Urinary bladder (tissue), 4 donors: ENCODE measurements around the gene HIP1. TPM values are rescaled to one million over a fixed set of nuclear protein-coding genes. Genes with fewer than 3 reads are reported as not detected.
"Not testable (repeated sequence)": the region's sequence is repeated elsewhere in the genome, so short reads cannot be mapped to it uniquely, and the experiment has no call there.

Experiments used
- DNase-seq: peaks from one replicate; pipeline ENCODE4 v3.0.0-alpha.2; 2015; ENCODE audit errors: extremely low spot score
- H3K27ac ChIP-seq: one replicate; pipeline ENCODE4 v1.5.1; 2013; ENCODE audit warnings: low read depth, mild to moderate bottlenecking, moderate library complexity
- H3K36me3 ChIP-seq: one replicate; pipeline ENCODE4 v1.6.1; 2013; ENCODE audit warnings: mild to moderate bottlenecking, moderate library complexity; ENCODE audit not compliant: insufficient read depth
- H3K4me1 ChIP-seq: one replicate; pipeline ENCODE4 v1.6.1; 2013; ENCODE audit warnings: mild to moderate bottlenecking, moderate library complexity; ENCODE audit not compliant: insufficient read depth
- H3K4me3 ChIP-seq: one replicate; pipeline ENCODE4 v1.5.1; 2013; ENCODE audit warnings: low read depth, low read length
- WGBS: extraction: QIAGEN DNeasy Blood & Tissue Kit; methylation state at CpG from one replicate; pipeline ENCODE4 v1.1.7; 2013; 5-methylcytosine and 5-hydroxymethylcytosine counted together
- polyA plus RNA-seq: library from polyadenylated mRNA; stranded (reverse); fragments of 200-250 nt; gene quantifications from one replicate; pipeline ENCODE4 v1.2.3, GENCODE V29; 2013
- total RNA-seq: library from RNA; depleted of rRNA; stranded (reverse); fragments of >200 nt; gene quantifications from one replicate; pipeline ENCODE4 v1.2.3, GENCODE V29; 2014
- donor health status: healthy with polysubstance abuse.
- donor health status: healthy.

Gene HIP1
- total and polyA plus RNA-seq, 2 donors = 15.0 to 17.7 TPM

- WGBS = 50% methylated on average over 15 of the region's 15 CpGs
- H3K4me3 ChIP-seq = no peak overlapping the region
- H3K36me3 ChIP-seq = no peaks in the 10 kb centered on the region
- H3K27ac ChIP-seq = peak overlapping the region; percentile 73
- DNase-seq = no peak
- H3K4me1 ChIP-seq = peaks cover 2% of the 10 kb centered on the region
Observed at GRCh38 chr7:75732764-75733630, 5.7 kb downstream of the HIP1 start.

GRCh38 chr7:75732016-75732521 is 6.7 kb downstream of the HIP1 start:
- H3K4me1 ChIP-seq = no peaks in the 10 kb centered on the region
- no peak overlapping the region for H3K4me3 ChIP-seq
- 81% methylated on average over 12 of the region's 12 CpGs for WGBS
- DNase-seq = no peak
- H3K27ac ChIP-seq = no peak overlapping the region
- no peaks in the 10 kb centered on the region for H3K36me3 ChIP-seq

- no peak overlapping the region for H3K4me3 ChIP-seq
- no peak for DNase-seq
- H3K36me3 ChIP-seq = peaks cover 1% of the 10 kb centered on the region
- 74% methylated on average over 4 of the region's 4 CpGs for WGBS
- H3K4me1 ChIP-seq = no peaks in the 10 kb centered on the region
- no peak overlapping the region for H3K27ac ChIP-seq
Observed at GRCh38 chr7:75729851-75730274, 8.9 kb downstream of the HIP1 start.

- H3K27ac ChIP-seq = no peak overlapping the region
- no peak overlapping the region for H3K4me3 ChIP-seq
- no peak for DNase-seq
- H3K36me3 ChIP-seq = peaks cover 1% of the 10 kb centered on the region
- WGBS = 62% methylated on average over 8 of the region's 8 CpGs
- H3K4me1 ChIP-seq = no peaks in the 10 kb centered on the region
Observed at GRCh38 chr7:75727881-75728593, 10.7 kb downstream of the HIP1 start.

- DNase-seq, H3K4me3 ChIP-seq, H3K4me1 ChIP-seq, H3K27ac ChIP-seq, H3K36me3 ChIP-seq: not testable (repeated sequence)
- 84% methylated on average over 6 of the region's 6 CpGs for WGBS
Observed at GRCh38 chr7:75727351-75727750, 11.4 kb downstream of the HIP1 start.

- Histone ChIP-seq H3K4me3 (no peak overlapping the region), H3K27ac (no peak overlapping the region), H3K36me3 (peaks cover 1% of the 10 kb centered on the region), H3K4me1 (no peaks in the 10 kb centered on the region)
- DNase-seq = no peak
- 89% methylated on average over 6 of the region's 6 CpGs for WGBS
Observed at GRCh38 chr7:75725306-75725705, 13.4 kb downstream of the HIP1 start.

GRCh38 chr7:75723444-75723843 is 15.3 kb downstream of the HIP1 start:
- 83% methylated on average over 3 of the region's 3 CpGs for WGBS
- Histone ChIP-seq H3K4me3 (no peak overlapping the region), H3K27ac (no peak overlapping the region), H3K4me1 (no peaks in the 10 kb centered on the region), H3K36me3 (peaks cover 1% of the 10 kb centered on the region)
- DNase-seq = no peak

- 53% methylated on average over 4 of the region's 4 CpGs for WGBS
- no peak overlapping the region for H3K27ac ChIP-seq
- no peak for DNase-seq
Observed at GRCh38 chr7:75722373-75722772, 16.4 kb downstream of the HIP1 start.

GRCh38 chr7:75721922-75722321 is 16.8 kb downstream of the HIP1 start:
- H3K27ac ChIP-seq, H3K4me3 ChIP-seq, H3K36me3 ChIP-seq, H3K4me1 ChIP-seq, DNase-seq: not testable (repeated sequence)
- 93% methylated on average over 9 of the region's 9 CpGs for WGBS

More at GRCh38 chr7:75722373-75722772, 16.4 kb downstream of the HIP1 start:
- Histone ChIP-seq H3K4me3 (no peak overlapping the region), H3K4me1 (no peaks in the 10 kb centered on the region), H3K36me3 (peaks cover 1% of the 10 kb centered on the region)

- Histone ChIP-seq H3K36me3 (peaks cover 1% of the 10 kb centered on the region), H3K4me1 (no peaks in the 10 kb centered on the region), H3K27ac (no peak overlapping the region), H3K4me3 (no peak overlapping the region)
- DNase-seq = no peak
- 91% methylated on average over 2 of the region's 2 CpGs for WGBS
Observed at GRCh38 chr7:75721426-75721825, 17.3 kb downstream of the HIP1 start.

GRCh38 chr7:75719626-75720025 is 19.1 kb downstream of the HIP1 start:
- Histone ChIP-seq H3K27ac (no peak overlapping the region), H3K4me1 (no peaks in the 10 kb centered on the region), H3K4me3 (no peak overlapping the region), H3K36me3 (no peaks in the 10 kb centered on the region)
- WGBS = 95% methylated on average over 5 of the region's 5 CpGs
- no peak for DNase-seq

- WGBS = 76% methylated on average over 10 of the region's 10 CpGs
- Histone ChIP-seq H3K36me3 (no peaks in the 10 kb centered on the region), H3K4me1 (no peaks in the 10 kb centered on the region), H3K4me3 (no peak overlapping the region), H3K27ac (no peak overlapping the region)
- no peak for DNase-seq
Observed at GRCh38 chr7:75718390-75719031, 20.2 kb downstream of the HIP1 start.

GRCh38 chr7:75717746-75718145 is 21.0 kb downstream of the HIP1 start:
- 98% methylated on average over 3 of the region's 3 CpGs for WGBS
- not testable (repeated sequence) for DNase-seq, H3K4me1 ChIP-seq, H3K4me3 ChIP-seq, H3K27ac ChIP-seq, H3K36me3 ChIP-seq
